H1 (cell line): ENCODE data around the gene MMP13. TPM values are rescaled to one million over a fixed set of nuclear protein-coding genes. Genes with fewer than 3 reads are reported as not detected.

Source experiments
- CTCF ChIA-PET: fragments of 300-600 bp; sonication (Branson Sonifier 250); formaldehyde crosslinking; loops from one replicate; lab custom pipeline; 2021; ENCODE audit not compliant: partially characterized antibody; lab: Charles Lee
- POLR2A ChIA-PET: fragments of 300-600 bp; sonication (Branson Sonifier 250); formaldehyde crosslinking; loops from one replicate; lab custom pipeline; 2021; ENCODE audit warnings: inconsistent platforms; ENCODE audit not compliant: partially characterized antibody; lab: Charles Lee
- DNase-seq, 2 experiments: peaks; one replicate each; pipeline versions ENCODE4 v3.0.0 to v3.0.0-alpha.2; 2010 to 2022; ENCODE audit warnings: low spot score in 2 of 2, low read depth in 1 of 2, mixed read lengths in 1 of 2
- FAIRE-seq: peaks from 2 replicates; lab custom pipeline; 2011; peaks lifted over from hg19 to GRCh38; lab: Jason Lieb, UNC
- H2AFZ ChIP-seq: 2 replicates; pipeline ENCODE4 v1.8.1; 2012; ENCODE audit warnings: low read length, inconsistent platforms
- H2AK5ac ChIP-seq: 2 replicates; pipeline ENCODE4 v1.6.1; 2013; ENCODE audit warnings: low read depth, low read length
- H2BK120ac ChIP-seq: replicated peaks from 2 replicates; pipeline ENCODE3; 2013; ENCODE audit warnings: low read depth, low read length, inconsistent platforms
- H2BK12ac ChIP-seq: 2 replicates; pipeline ENCODE4 v1.6.1; 2013; ENCODE audit warnings: low read depth, low read length
- H2BK15ac ChIP-seq: 2 replicates; pipeline ENCODE4 v1.6.1; 2013; ENCODE audit warnings: low read length
- H2BK20ac ChIP-seq: 2 replicates; pipeline ENCODE4 v1.6.1; 2013; ENCODE audit warnings: low read length
- H2BK5ac ChIP-seq: 2 replicates; pipeline ENCODE4 v1.6.1; 2013; ENCODE audit warnings: low read depth, low read length
- H3K14ac ChIP-seq: 2 replicates; pipeline ENCODE4 v1.6.1; 2013; ENCODE audit warnings: inconsistent platforms; ENCODE audit not compliant: insufficient read length
- H3K18ac ChIP-seq: 2 replicates; pipeline ENCODE4 v1.6.1; 2013; ENCODE audit warnings: low read length; ENCODE audit errors: extremely low read depth
- H3K23ac ChIP-seq: 2 replicates; pipeline ENCODE4 v1.6.1; 2013; ENCODE audit warnings: inconsistent platforms; ENCODE audit not compliant: insufficient read length
- H3K23me2 ChIP-seq: 2 replicates; pipeline ENCODE4 v1.6.1; 2013; ENCODE audit warnings: low read depth, low read length
- H3K27ac ChIP-seq: 2 replicates; pipeline ENCODE4 v1.6.1; 2011; ENCODE audit warnings: low read depth, low read length, inconsistent platforms
- H3K27me3 ChIP-seq, 4 experiments: replicated peaks in 1 of 4; 1 replicate in 1 of 4; 2 replicates in 3 of 4; pipeline versions ENCODE4 v1.6.1 to v1.8.1; 2011 to 2013; ENCODE audit warnings: low read length in 3 of 4, mild to moderate bottlenecking in 3 of 4, inconsistent platforms in 2 of 4, mixed read lengths in 2 of 4, moderate library complexity in 1 of 4; ENCODE audit not compliant: control insufficient read depth in 3 of 4, insufficient read depth in 3 of 4; ENCODE audit errors: extremely low read depth in 1 of 4
- H3K36me3 ChIP-seq, 4 experiments: 2 replicates each; pipeline versions ENCODE4 v1.6.1 to v1.8.1; 2011 to 2013; ENCODE audit warnings: mild to moderate bottlenecking in 4 of 4, low read length in 3 of 4, moderate library complexity in 2 of 4, control low read depth in 1 of 4, inconsistent platforms in 1 of 4; ENCODE audit not compliant: insufficient read depth in 4 of 4, control insufficient read depth in 2 of 4
- H3K4ac ChIP-seq: replicated peaks from 2 replicates; pipeline ENCODE3; 2013; ENCODE audit warnings: low read length, low read depth, mixed read lengths, inconsistent platforms; ENCODE audit not compliant: insufficient read length
- H3K4me1 ChIP-seq, 4 experiments: replicated peaks in 1 of 4; 1 replicate in 1 of 4; 2 replicates in 3 of 4; pipeline versions ENCODE4 v1.6.1 to v1.8.1; 2011 to 2013; ENCODE audit warnings: low read length in 3 of 4, inconsistent platforms in 2 of 4, mixed read lengths in 1 of 4; ENCODE audit not compliant: insufficient read depth in 4 of 4, control insufficient read depth in 3 of 4
- H3K4me2 ChIP-seq, 2 experiments: 2 replicates each; pipeline versions ENCODE4 v1.6.1 to v1.8.1; 2011 to 2013; ENCODE audit warnings: low read depth in 2 of 2, low read length in 2 of 2, control low read depth in 1 of 2, inconsistent platforms in 1 of 2, mild to moderate bottlenecking in 1 of 2; ENCODE audit not compliant: insufficient read depth in 1 of 2
- H3K4me3 ChIP-seq, 4 experiments: fragments of 200-600, 300-600 bp in 1 of 4; sonication (generic), shearing (Covaris generic), sonication (Bioruptor Twin) in 1 of 4; 2 replicates each; pipeline versions ENCODE4 v1.5.1 to v1.8.1; 2011 to 2016; ENCODE audit warnings: low read length in 4 of 4, low read depth in 3 of 4, control low read depth in 2 of 4, inconsistent platforms in 2 of 4, mild to moderate bottlenecking in 2 of 4, mixed read lengths in 1 of 4, moderate library complexity in 1 of 4; ENCODE audit not compliant: insufficient read depth in 2 of 4; ENCODE audit errors: extremely low read depth in 1 of 4
- H3K56ac ChIP-seq: replicated peaks from 2 replicates; pipeline ENCODE3; 2013; ENCODE audit warnings: low read depth, mild to moderate bottlenecking, mixed read lengths, low read length, inconsistent platforms; ENCODE audit not compliant: insufficient read length
- H3K79me1 ChIP-seq: 2 replicates; pipeline ENCODE4 v1.6.1; 2013; ENCODE audit warnings: low read depth, low read length, control low read depth
- H3K79me2 ChIP-seq, 2 experiments: 2 replicates each; pipeline versions ENCODE4 v1.6.1 to v1.8.1; 2012 to 2013; ENCODE audit warnings: low read length in 2 of 2, mild to moderate bottlenecking in 2 of 2, inconsistent platforms in 1 of 2; ENCODE audit not compliant: insufficient read depth in 2 of 2, control insufficient read depth in 1 of 2
- H3K9ac ChIP-seq, 4 experiments: replicated peaks in 1 of 4; 1 replicate in 1 of 4; 2 replicates in 3 of 4; pipeline versions ENCODE4 v1.6.1 to v1.8.1; 2011 to 2013; ENCODE audit warnings: low read depth in 3 of 4, low read length in 3 of 4, control low read depth in 2 of 4, mild to moderate bottlenecking in 2 of 4, moderate library complexity in 2 of 4, inconsistent platforms in 1 of 4; ENCODE audit errors: extremely low read depth in 1 of 4
- H3K9me3 ChIP-seq, 2 experiments: 2 replicates each; pipeline versions ENCODE4 v1.6.1 to v1.8.1; 2012 to 2013; ENCODE audit warnings: mild to moderate bottlenecking in 2 of 2, moderate library complexity in 2 of 2, control low read depth in 1 of 2, inconsistent platforms in 1 of 2, low read depth in 1 of 2, low read length in 1 of 2, mixed read lengths in 1 of 2; ENCODE audit not compliant: insufficient read depth in 2 of 2
- H4K20me1 ChIP-seq, 2 experiments: replicated peaks in 1 of 2; 2 replicates each; pipeline versions ENCODE3 to v1.8.1; 2011 to 2013; ENCODE audit warnings: inconsistent platforms in 2 of 2, low read length in 2 of 2, mild to moderate bottlenecking in 1 of 2; ENCODE audit not compliant: insufficient read depth in 2 of 2, control insufficient read depth in 1 of 2
- H4K5ac ChIP-seq: 2 replicates; pipeline ENCODE4 v1.6.1; 2013; ENCODE audit warnings: low read length, low read depth, mixed read lengths, inconsistent platforms; ENCODE audit not compliant: insufficient read length
- H4K8ac ChIP-seq: 2 replicates; pipeline ENCODE4 v1.8.0; 2013; ENCODE audit warnings: mild to moderate bottlenecking, moderate library complexity, low read length, inconsistent platforms; ENCODE audit not compliant: insufficient read depth; ENCODE audit errors: extremely low read depth
- H4K91ac ChIP-seq: replicated peaks from 2 replicates; pipeline ENCODE3; 2013; ENCODE audit warnings: low read length, mixed read lengths, inconsistent platforms; ENCODE audit not compliant: insufficient read length
- CEBPB ChIP-seq: IDR thresholded peaks from 2 replicates; pipeline ENCODE4 v1.6.1; 2012; ENCODE audit warnings: low read depth, low read length
- MAFK ChIP-seq: IDR thresholded peaks from 2 replicates; pipeline ENCODE4 v1.6.1; 2012; ENCODE audit warnings: low read depth, mild to moderate bottlenecking, improper control_type of control experiment, low read length
- WGBS, 2 experiments: shearing (Covaris generic) in 1 of 2; methylation state at CpG; one replicate each; pipeline versions ENCODE4 v1.1.6 to v1.1.7; 2013 to 2015; ENCODE audit warnings: low lambda C conversion rate in 2 of 2, mixed read lengths in 2 of 2, inconsistent platforms in 1 of 2, low coverage in 1 of 2, missing lambda C conversion rate in 1 of 2; ENCODE audit not compliant: insufficient replicate concordance in 2 of 2, insufficient coverage in 1 of 2, insufficient read length in 1 of 2; ENCODE audit errors: extremely low coverage in 1 of 2, missing lambda C conversion rate in 1 of 2; 5-methylcytosine and 5-hydroxymethylcytosine counted together
- polyA plus RNA-seq, 7 experiments: library from polyadenylated mRNA; depleted of rRNA in 3 of 7; stranded (reverse) in 5 of 7; unstranded in 2 of 7; fragments of >200 nt in 5 of 7; fragments of 200-250 nt in 2 of 7; gene quantifications; 1 replicate in 5 of 7; 2 replicates in 1 of 7; 4 replicates in 1 of 7; pipeline versions ENCODE4 v1.2.1 to v1.2.3, GENCODE V29; 2011 to 2013; ENCODE audit warnings: missing spikeins in 2 of 7, mixed read lengths in 2 of 7
- total RNA-seq: library from RNA; stranded (reverse); fragmentation: NEBNext Ultra II Directional; extraction: Animal tissue kit (Norgen Biotek cat#: 25700); gene quantifications from 2 replicates; pipeline ENCODE4 v1.2.1, GENCODE V29; 2021

Gene MMP13
- total and polyA plus RNA-seq, 2 of the 8 experiments (the other 6 are each of a cell fraction or from before 2014, with no cell fraction given) = not detected

DNA sequence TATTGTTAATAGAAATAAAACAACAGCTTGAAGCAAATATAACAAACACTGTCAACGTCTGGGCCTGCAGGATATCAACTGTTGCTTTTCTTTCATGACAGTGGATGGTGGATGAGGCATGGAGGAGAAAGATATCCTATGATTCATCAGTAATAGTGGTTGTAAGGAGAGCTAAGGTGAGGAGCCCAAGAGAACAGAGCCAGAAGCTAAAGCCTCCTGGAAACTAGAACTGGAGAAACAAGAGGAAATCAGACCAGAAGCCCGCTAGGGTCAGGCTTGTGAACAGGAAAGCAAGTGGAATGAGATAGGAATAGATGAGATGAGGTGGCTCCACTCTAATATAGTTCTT is 43.1 kb downstream of the MMP13 start:
- H2BK5ac ChIP-seq = no peak overlapping the region
- no peaks in the 10 kb centered on the region for H4K20me1 ChIP-seq
- H2BK120ac ChIP-seq = no peak overlapping the region
- H3K4ac ChIP-seq = no peak overlapping the region
- POLR2A ChIA-PET = interaction anchor here (1.0 to 1.4 kb wide), 2 partner anchors 9 to 142 kb away, joined by 3 read pairs; no protein-coding TSS in a partner anchor
- H3K18ac ChIP-seq = no peak overlapping the region
- CTCF ChIA-PET = interaction anchor here (0.5 to 1.8 kb wide), 14 partner anchors 8 to 904 kb away, joined by 3 to 7 read pairs (median 4); partner anchors contain the start of gene DYNC2H1
- WGBS, 2 experiments = 82% methylated on average over 2 of the region's 2 CpGs; no CpG with 5 or more reads in 1 of the 2 experiments
- H3K23ac ChIP-seq = no peak overlapping the region
- peaks cover 0 to 7% (median 5%) of the 10 kb centered on the region in 4 experiments; a peak in 4 of 7 replicates for H3K4me1 ChIP-seq
- no peaks in the 10 kb centered on the region for H3K36me3 ChIP-seq
- no peaks in the 10 kb centered on the region for H3K23me2 ChIP-seq
- no peak overlapping the region for H3K4me3 ChIP-seq
- TF ChIP-seq CEBPB = no peak
- no peak for TF ChIP-seq MAFK
- TF ChIP-seq, all 59 proteins: peak for 0
- Histone ChIP-seq H3K79me1 (no peaks in the 10 kb centered on the region), H3K27me3 (no peaks in the 10 kb centered on the region), H3K79me2 (no peaks in the 10 kb centered on the region), H3K27ac (no peak overlapping the region), H2BK15ac (no peak overlapping the region), H3K56ac (no peak overlapping the region), H3K14ac (no peak overlapping the region), H4K8ac (no peak overlapping the region), H2AK5ac (no peak overlapping the region), H4K5ac (no peak overlapping the region), H3K4me2 (no peak overlapping the region), H3K9me3 (no peaks in the 10 kb centered on the region; a peak in 1 of 4 replicates), H2BK20ac (no peak overlapping the region), H2AFZ (no peak overlapping the region), H4K91ac (no peak overlapping the region), H3K9ac (no peak overlapping the region), H2BK12ac (no peak overlapping the region)
- no peak for FAIRE-seq
- DNase-seq = no peak
